Measurements from ENCODE around the gene CITED4. TPM values are rescaled to one million over a fixed set of nuclear protein-coding genes. Genes with fewer than 3 reads are reported as not detected.

The CITED4 gene
- polyA plus RNA-seq, 1 donor from 2014 or later: 2.6 TPM

DNA sequence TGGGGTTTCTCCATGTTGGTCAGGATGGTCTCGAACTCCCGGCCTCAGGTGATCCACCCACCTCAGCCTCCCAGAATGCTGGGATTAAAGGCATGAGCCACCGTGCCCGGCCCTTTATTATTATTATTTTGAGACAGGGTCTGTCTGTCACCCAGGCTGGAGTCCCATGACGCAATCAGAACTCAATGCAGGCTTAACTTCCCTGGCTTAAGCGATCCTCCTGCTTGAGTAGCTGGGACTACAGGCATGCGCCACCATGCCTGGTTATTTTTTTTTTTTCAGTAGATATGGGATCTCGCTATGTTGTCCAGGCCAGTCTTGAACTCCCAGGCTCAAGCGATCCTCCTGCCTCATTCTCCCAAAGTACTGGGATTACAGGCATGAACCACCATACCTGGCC, 47.1 kb upstream of the CITED4 start:
- Histone ChIP-seq H3K79me2 (replicated peaks; ENCODE audit: insufficient read depth, low read length) (no peaks in the 10 kb centered on the region), H2AFZ (ENCODE audit: low read depth, low read length) (no peak overlapping the region), H3K4me3 (ENCODE audit: low read length) (no peak overlapping the region), H3K27me3 (ENCODE audit: insufficient read depth, low read depth, low read length) (no peaks in the 10 kb centered on the region), H3K9me3 (ENCODE audit: low read length) (no peaks in the 10 kb centered on the region), H3K9ac (ENCODE audit: low read length) (no peak overlapping the region), H3K9me2 (ENCODE audit: insufficient read depth, low read length) (no peaks in the 10 kb centered on the region), H4K20me1 (ENCODE audit: insufficient read depth) (no peaks in the 10 kb centered on the region), H3K36me3 (ENCODE audit: insufficient read depth, low read length) (no peaks in the 10 kb centered on the region), H3K4me2 (ENCODE audit: low read length) (no peak overlapping the region), H3F3A (ENCODE audit: insufficient read depth, low read length, poor library complexity, severe bottlenecking) (no peaks in the 10 kb centered on the region), H3K27ac (ENCODE audit: low read length) (no peak overlapping the region)
- TF ChIP-seq TAF1 (IDR thresholded peaks at IDR 0.05; ENCODE audit: low read depth) (no peak), RAD21 (conservative IDR thresholded peaks at IDR 0.05) (no peak), SMC3 (conservative IDR thresholded peaks at IDR 0.05; ENCODE audit: poor library complexity) (no peak), EZH2 (IDR thresholded peaks at IDR 0.05; ENCODE audit: borderline replicate concordance, insufficient read depth, low read length, poor library complexity, severe bottlenecking) (no peak), POLR2AphosphoS5 (IDR thresholded peaks at IDR 0.05) (no peak), MXI1 (conservative IDR thresholded peaks at IDR 0.05; ENCODE audit: poor library complexity, severe bottlenecking) (no peak), EP300 (conservative IDR thresholded peaks at IDR 0.05; ENCODE audit: poor library complexity, severe bottlenecking) (no peak)
- TF ChIP-seq, protein P1, sequence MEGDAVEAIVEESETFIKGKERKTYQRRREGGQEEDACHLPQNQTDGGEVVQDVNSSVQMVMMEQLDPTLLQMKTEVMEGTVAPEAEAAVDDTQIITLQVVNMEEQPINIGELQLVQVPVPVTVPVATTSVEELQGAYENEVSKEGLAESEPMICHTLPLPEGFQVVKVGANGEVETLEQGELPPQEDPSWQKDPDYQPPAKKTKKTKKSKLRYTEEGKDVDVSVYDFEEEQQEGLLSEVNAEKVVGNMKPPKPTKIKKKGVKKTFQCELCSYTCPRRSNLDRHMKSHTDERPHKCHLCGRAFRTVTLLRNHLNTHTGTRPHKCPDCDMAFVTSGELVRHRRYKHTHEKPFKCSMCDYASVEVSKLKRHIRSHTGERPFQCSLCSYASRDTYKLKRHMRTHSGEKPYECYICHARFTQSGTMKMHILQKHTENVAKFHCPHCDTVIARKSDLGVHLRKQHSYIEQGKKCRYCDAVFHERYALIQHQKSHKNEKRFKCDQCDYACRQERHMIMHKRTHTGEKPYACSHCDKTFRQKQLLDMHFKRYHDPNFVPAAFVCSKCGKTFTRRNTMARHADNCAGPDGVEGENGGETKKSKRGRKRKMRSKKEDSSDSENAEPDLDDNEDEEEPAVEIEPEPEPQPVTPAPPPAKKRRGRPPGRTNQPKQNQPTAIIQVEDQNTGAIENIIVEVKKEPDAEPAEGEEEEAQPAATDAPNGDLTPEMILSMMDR (IDR thresholded peaks at IDR 0.05; ENCODE audit: poor library complexity, severe bottlenecking): no peak
- TF ChIP-seq, protein P2, sequence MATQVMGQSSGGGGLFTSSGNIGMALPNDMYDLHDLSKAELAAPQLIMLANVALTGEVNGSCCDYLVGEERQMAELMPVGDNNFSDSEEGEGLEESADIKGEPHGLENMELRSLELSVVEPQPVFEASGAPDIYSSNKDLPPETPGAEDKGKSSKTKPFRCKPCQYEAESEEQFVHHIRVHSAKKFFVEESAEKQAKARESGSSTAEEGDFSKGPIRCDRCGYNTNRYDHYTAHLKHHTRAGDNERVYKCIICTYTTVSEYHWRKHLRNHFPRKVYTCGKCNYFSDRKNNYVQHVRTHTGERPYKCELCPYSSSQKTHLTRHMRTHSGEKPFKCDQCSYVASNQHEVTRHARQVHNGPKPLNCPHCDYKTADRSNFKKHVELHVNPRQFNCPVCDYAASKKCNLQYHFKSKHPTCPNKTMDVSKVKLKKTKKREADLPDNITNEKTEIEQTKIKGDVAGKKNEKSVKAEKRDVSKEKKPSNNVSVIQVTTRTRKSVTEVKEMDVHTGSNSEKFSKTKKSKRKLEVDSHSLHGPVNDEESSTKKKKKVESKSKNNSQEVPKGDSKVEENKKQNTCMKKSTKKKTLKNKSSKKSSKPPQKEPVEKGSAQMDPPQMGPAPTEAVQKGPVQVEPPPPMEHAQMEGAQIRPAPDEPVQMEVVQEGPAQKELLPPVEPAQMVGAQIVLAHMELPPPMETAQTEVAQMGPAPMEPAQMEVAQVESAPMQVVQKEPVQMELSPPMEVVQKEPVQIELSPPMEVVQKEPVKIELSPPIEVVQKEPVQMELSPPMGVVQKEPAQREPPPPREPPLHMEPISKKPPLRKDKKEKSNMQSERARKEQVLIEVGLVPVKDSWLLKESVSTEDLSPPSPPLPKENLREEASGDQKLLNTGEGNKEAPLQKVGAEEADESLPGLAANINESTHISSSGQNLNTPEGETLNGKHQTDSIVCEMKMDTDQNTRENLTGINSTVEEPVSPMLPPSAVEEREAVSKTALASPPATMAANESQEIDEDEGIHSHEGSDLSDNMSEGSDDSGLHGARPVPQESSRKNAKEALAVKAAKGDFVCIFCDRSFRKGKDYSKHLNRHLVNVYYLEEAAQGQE (IDR thresholded peaks at IDR 0.05; ENCODE audit: borderline replicate concordance): no peak

DNA sequence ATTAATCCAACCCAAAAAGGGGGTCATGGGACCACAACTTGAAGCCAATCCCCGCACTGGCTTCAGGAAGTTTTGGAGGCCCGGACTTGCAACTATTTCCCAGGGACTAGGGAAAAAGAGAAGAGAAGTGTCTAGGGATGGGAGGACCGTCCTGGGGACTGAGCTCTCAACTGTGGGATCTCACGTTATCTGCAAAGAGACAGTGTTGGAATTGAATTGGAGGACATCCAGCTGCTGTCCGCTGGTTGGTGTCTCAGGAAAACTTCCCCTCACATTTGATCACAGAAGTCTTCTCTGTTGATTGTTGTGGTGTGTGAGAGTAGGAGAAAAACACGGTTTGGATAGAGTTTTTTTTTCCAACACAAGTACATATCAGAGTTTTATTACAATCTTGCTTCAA, 46.2 kb upstream of the CITED4 start:
- no peak overlapping the region for H3K9ac ChIP-seq (ENCODE audit: low read length)
- H3K4me2 ChIP-seq (ENCODE audit: low read length): no peak overlapping the region
- H3K36me3 ChIP-seq (ENCODE audit: insufficient read depth, low read length): no peaks in the 10 kb centered on the region
- H3F3A ChIP-seq (ENCODE audit: insufficient read depth, low read length, poor library complexity, severe bottlenecking): no peaks in the 10 kb centered on the region
- no peak overlapping the region for H3K27ac ChIP-seq (ENCODE audit: low read length)
- no peaks in the 10 kb centered on the region for H3K79me2 ChIP-seq (replicated peaks; ENCODE audit: insufficient read depth, low read length)
- no peak overlapping the region for H2AFZ ChIP-seq (ENCODE audit: low read depth, low read length)
- H3K4me3 ChIP-seq (ENCODE audit: low read length): no peak overlapping the region
- TF ChIP-seq TAF1 (IDR thresholded peaks at IDR 0.05; ENCODE audit: low read depth) (no peak), POLR2AphosphoS5 (IDR thresholded peaks at IDR 0.05) (no peak), EP300 (conservative IDR thresholded peaks at IDR 0.05; ENCODE audit: poor library complexity, severe bottlenecking) (no peak), RAD21 (conservative IDR thresholded peaks at IDR 0.05) (no peak), SMC3 (conservative IDR thresholded peaks at IDR 0.05; ENCODE audit: poor library complexity) (no peak), MXI1 (conservative IDR thresholded peaks at IDR 0.05; ENCODE audit: poor library complexity, severe bottlenecking) (no peak), EZH2 (IDR thresholded peaks at IDR 0.05; ENCODE audit: borderline replicate concordance, insufficient read depth, low read length, poor library complexity, severe bottlenecking) (no peak)
- TF ChIP-seq, protein P1 (IDR thresholded peaks at IDR 0.05; ENCODE audit: poor library complexity, severe bottlenecking): no peak
- TF ChIP-seq, protein P2 (IDR thresholded peaks at IDR 0.05; ENCODE audit: borderline replicate concordance): no peak
- H3K9me2 ChIP-seq (ENCODE audit: insufficient read depth, low read length): no peaks in the 10 kb centered on the region
- H4K20me1 ChIP-seq (ENCODE audit: insufficient read depth): no peaks in the 10 kb centered on the region
- no peaks in the 10 kb centered on the region for H3K27me3 ChIP-seq (ENCODE audit: insufficient read depth, low read depth, low read length)
- no peaks in the 10 kb centered on the region for H3K9me3 ChIP-seq (ENCODE audit: low read length)
